Measurements from ENCODE around the gene ITPKB. TPM values are rescaled to one million over a fixed set of nuclear protein-coding genes. Genes with fewer than 3 reads are reported as not detected.

ITPKB gene
- total RNA-seq, 1 donor from 2014 or later: 21.2 TPM

GRCh38 chr1:226626577-226626956, 112.5 kb downstream of the ITPKB start:
- Mint-ChIP-seq H3K9me3 (peaks cover 9% of the 10 kb centered on the region), H3K27me3 (ENCODE audit: low read depth) (peaks cover 3% of the 10 kb centered on the region), H3K36me3 (peaks cover 2% of the 10 kb centered on the region), H3K4me3 (no peak overlapping the region), H3K27ac (no peak overlapping the region), H3K4me1 (no peaks in the 10 kb centered on the region)
- TF ChIP-seq, protein P1, sequence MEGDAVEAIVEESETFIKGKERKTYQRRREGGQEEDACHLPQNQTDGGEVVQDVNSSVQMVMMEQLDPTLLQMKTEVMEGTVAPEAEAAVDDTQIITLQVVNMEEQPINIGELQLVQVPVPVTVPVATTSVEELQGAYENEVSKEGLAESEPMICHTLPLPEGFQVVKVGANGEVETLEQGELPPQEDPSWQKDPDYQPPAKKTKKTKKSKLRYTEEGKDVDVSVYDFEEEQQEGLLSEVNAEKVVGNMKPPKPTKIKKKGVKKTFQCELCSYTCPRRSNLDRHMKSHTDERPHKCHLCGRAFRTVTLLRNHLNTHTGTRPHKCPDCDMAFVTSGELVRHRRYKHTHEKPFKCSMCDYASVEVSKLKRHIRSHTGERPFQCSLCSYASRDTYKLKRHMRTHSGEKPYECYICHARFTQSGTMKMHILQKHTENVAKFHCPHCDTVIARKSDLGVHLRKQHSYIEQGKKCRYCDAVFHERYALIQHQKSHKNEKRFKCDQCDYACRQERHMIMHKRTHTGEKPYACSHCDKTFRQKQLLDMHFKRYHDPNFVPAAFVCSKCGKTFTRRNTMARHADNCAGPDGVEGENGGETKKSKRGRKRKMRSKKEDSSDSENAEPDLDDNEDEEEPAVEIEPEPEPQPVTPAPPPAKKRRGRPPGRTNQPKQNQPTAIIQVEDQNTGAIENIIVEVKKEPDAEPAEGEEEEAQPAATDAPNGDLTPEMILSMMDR (IDR thresholded peaks at IDR 0.05; ENCODE audit: unreplicated experiment): peak; percentile 89
- DNase-seq (ENCODE audit: low spot score in 2 of 2, unreplicated experiment in 2 of 2): peak in 1 of 2 experiments; percentile 72

DNA sequence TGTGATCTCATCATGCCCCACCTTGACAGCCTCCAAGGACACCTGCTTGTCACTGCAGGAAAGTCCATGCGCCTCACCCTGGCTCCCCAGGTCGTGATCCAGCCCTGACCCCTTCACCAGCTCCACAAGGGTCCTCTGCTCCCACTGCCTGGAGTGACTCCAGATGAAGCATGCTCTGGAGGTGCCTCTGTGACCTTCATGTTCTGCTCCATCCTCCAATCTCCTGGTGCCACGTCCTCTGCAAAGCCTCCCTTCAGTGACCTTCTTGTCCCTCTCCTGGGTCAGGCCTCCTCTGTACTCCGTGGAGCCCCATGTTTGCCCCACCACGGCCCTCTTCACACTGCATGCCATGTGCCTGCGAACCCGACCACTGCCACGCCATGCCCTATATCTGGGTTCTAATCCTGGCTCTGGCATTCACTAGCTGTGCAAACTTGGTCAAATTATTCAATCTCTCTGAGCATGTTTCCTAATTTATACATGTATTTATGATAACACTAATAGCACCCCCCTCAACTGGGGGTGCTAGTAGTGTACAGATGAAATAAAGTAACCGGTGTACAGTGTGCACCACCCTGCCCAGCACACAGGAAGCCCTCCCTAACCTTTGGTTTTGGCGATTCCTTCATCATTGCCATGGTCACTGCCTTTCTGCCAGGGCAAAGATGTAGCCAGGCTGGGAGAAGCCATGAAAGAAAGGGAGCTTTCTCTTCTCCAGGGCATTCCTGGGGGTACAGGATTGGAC, 113.1 kb downstream of the ITPKB start:
- Mint-ChIP-seq H3K27me3 (ENCODE audit: low read depth) (peaks cover 3% of the 10 kb centered on the region), H3K27ac (no peak overlapping the region), H3K4me1 (no peaks in the 10 kb centered on the region), H3K36me3 (peaks cover 2% of the 10 kb centered on the region), H3K4me3 (no peak overlapping the region), H3K9me3 (peaks cover 14% of the 10 kb centered on the region)
- no peak for DNase-seq (ENCODE audit: low spot score in 2 of 2, unreplicated experiment in 2 of 2)
- TF ChIP-seq, protein P1 (IDR thresholded peaks at IDR 0.05; ENCODE audit: unreplicated experiment): no peak

GRCh38 chr1:226625326-226625725, 113.8 kb downstream of the ITPKB start:
- H3K4me3 Mint-ChIP-seq: no peak overlapping the region
- no peaks in the 10 kb centered on the region for H3K4me1 Mint-ChIP-seq
- TF ChIP-seq, protein P1 (IDR thresholded peaks at IDR 0.05; ENCODE audit: unreplicated experiment): no peak
- peaks cover 2% of the 10 kb centered on the region for H3K36me3 Mint-ChIP-seq
- DNase-seq (ENCODE audit: low spot score in 2 of 2, unreplicated experiment in 2 of 2): no peak
- H3K9me3 Mint-ChIP-seq: peaks cover 16% of the 10 kb centered on the region
- no peak overlapping the region for H3K27ac Mint-ChIP-seq
- H3K27me3 Mint-ChIP-seq (ENCODE audit: low read depth): peaks cover 3% of the 10 kb centered on the region

DNA sequence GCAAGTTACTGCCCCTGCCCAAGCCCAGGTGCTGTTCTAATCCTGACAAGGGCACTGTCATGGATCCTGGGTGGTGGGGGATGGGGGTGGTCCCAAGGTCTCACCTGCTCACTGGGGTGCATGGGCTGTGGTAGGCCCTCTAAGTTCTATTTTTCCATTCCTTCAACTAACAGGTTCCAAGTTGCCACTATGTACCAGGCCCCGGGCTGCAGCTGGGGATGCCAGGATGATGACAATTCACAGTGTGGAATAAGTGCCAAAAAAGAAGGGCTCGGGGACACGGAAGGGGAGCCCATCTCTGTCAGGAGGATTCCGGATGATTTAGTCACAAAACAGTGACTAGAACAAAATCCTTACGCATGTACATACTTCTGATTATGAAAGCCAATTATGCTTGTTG, 114.6 kb downstream of the ITPKB start:
- Mint-ChIP-seq H3K4me3 (no peak overlapping the region), H3K27ac (no peak overlapping the region), H3K36me3 (peaks cover 2% of the 10 kb centered on the region), H3K27me3 (ENCODE audit: low read depth) (peaks cover 3% of the 10 kb centered on the region), H3K9me3 (peaks cover 17% of the 10 kb centered on the region), H3K4me1 (no peaks in the 10 kb centered on the region)
- TF ChIP-seq, protein P1 (IDR thresholded peaks at IDR 0.05; ENCODE audit: unreplicated experiment): no peak
- DNase-seq (ENCODE audit: low spot score in 2 of 2, unreplicated experiment in 2 of 2): no peak

- Mint-ChIP-seq H3K9me3 (peaks cover 20% of the 10 kb centered on the region), H3K27ac (no peak overlapping the region), H3K4me3 (no peak overlapping the region), H3K27me3 (ENCODE audit: low read depth) (peaks cover 5% of the 10 kb centered on the region), H3K4me1 (no peaks in the 10 kb centered on the region), H3K36me3 (no peaks in the 10 kb centered on the region)
- TF ChIP-seq, protein P1 (IDR thresholded peaks at IDR 0.05; ENCODE audit: unreplicated experiment): no peak
- DNase-seq (ENCODE audit: low spot score in 2 of 2, unreplicated experiment in 2 of 2): no peak
These were observed 117.1 kb downstream of the ITPKB start for GRCh38 chr1:226622012-226622411.

Measured in mesothelial cell of epicardium (in vitro differentiated cells).